ENCODE measurements around the gene GRIA4.

The GRIA4 gene

GRCh38 chr11:105609832-105610781 is at the start of gene GRIA4:
Gene GRIA4 (plus strand): TSS chr11:105610073. CDS start chr11:105610998, 925 bp downstream.
- no peak within 1 kb of the TSS for H3K4me3 ChIP-seq (ENCODE audit: low read depth, low read length)
- DNase-seq (ENCODE audit: low read depth) = no peak
- TF ChIP-seq CTCF (IDR thresholded peaks at IDR 0.05; ENCODE audit: low read depth, low read length) = no peak
- no peak for TF ChIP-seq MYC (IDR thresholded peaks at IDR 0.05; ENCODE audit: low read depth, low read length)
- TF ChIP-seq POLR2A (IDR thresholded peaks at IDR 0.05; ENCODE audit: extremely low read depth, insufficient read length) = no peak

GRCh38 chr11:105573091-105573490 is 36.8 kb upstream of the GRIA4 start:
- no peak overlapping the region for H3K4me3 ChIP-seq (ENCODE audit: low read depth, low read length)
- TF ChIP-seq POLR2A (IDR thresholded peaks at IDR 0.05; ENCODE audit: extremely low read depth, insufficient read length) = no peak
- TF ChIP-seq MAX (IDR thresholded peaks at IDR 0.05; ENCODE audit: low read depth, low read length) = no peak
- no peak for TF ChIP-seq CTCF (IDR thresholded peaks at IDR 0.05; ENCODE audit: low read depth, low read length)
- no peak for TF ChIP-seq MYC (IDR thresholded peaks at IDR 0.05; ENCODE audit: low read depth, low read length)
- no peak for DNase-seq (ENCODE audit: low read depth)

- TF ChIP-seq POLR2A (IDR thresholded peaks at IDR 0.05; ENCODE audit: extremely low read depth, insufficient read length) (no peak), MAX (IDR thresholded peaks at IDR 0.05; ENCODE audit: low read depth, low read length) (no peak), CTCF (IDR thresholded peaks at IDR 0.05; ENCODE audit: low read depth, low read length) (no peak), MYC (IDR thresholded peaks at IDR 0.05; ENCODE audit: low read depth, low read length) (no peak)
- DNase-seq (ENCODE audit: low read depth) = no peak
- no peak overlapping the region for H3K4me3 ChIP-seq (ENCODE audit: low read depth, low read length)
Observed at GRCh38 chr11:105574974-105575373, 34.9 kb upstream of the GRIA4 start.

- no peak overlapping the region for H3K4me3 ChIP-seq (ENCODE audit: low read depth, low read length)
- no peak for TF ChIP-seq MYC (IDR thresholded peaks at IDR 0.05; ENCODE audit: low read depth, low read length)
- no peak for TF ChIP-seq POLR2A (IDR thresholded peaks at IDR 0.05; ENCODE audit: extremely low read depth, insufficient read length)
- no peak for TF ChIP-seq CTCF (IDR thresholded peaks at IDR 0.05; ENCODE audit: low read depth, low read length)
- no peak for TF ChIP-seq MAX (IDR thresholded peaks at IDR 0.05; ENCODE audit: low read depth, low read length)
- peak; percentile 39 for DNase-seq (ENCODE audit: low read depth)
Observed at GRCh38 chr11:105577641-105578040, 32.2 kb upstream of the GRIA4 start.

- no peak for TF ChIP-seq POLR2A (IDR thresholded peaks at IDR 0.05; ENCODE audit: extremely low read depth, insufficient read length)
- no peak for TF ChIP-seq MAX (IDR thresholded peaks at IDR 0.05; ENCODE audit: low read depth, low read length)
- no peak for TF ChIP-seq MYC (IDR thresholded peaks at IDR 0.05; ENCODE audit: low read depth, low read length)
- no peak for TF ChIP-seq CTCF (IDR thresholded peaks at IDR 0.05; ENCODE audit: low read depth, low read length)
- H3K4me3 ChIP-seq (ENCODE audit: low read depth, low read length) = no peak overlapping the region
Observed at GRCh38 chr11:105579111-105579510, 30.8 kb upstream of the GRIA4 start.

More at GRCh38 chr11:105579111-105579510, 30.8 kb upstream of the GRIA4 start:
- no peak for DNase-seq (ENCODE audit: low read depth)

All from NB4 (cell line).